HepG2 (cell line): ENCODE measurements around the gene GNG7. TPM values are rescaled to one million over a fixed set of nuclear protein-coding genes. Genes with fewer than 3 reads are reported as not detected.

Experiments used
- ARID4A ChIP-seq: sonication (generic); formaldehyde crosslinking; IDR thresholded peaks from 2 replicates; pipeline ENCODE4 v1.5.0; 2020; ENCODE audit warnings: mild to moderate bottlenecking, missing genetic modification reagents, borderline replicate concordance
- ARID5B ChIP-seq: IDR thresholded peaks from 2 replicates; pipeline ENCODE4 v1.4.0; 2020; ENCODE audit warnings: mild to moderate bottlenecking, missing genetic modification reagents
- BRF2 ChIP-seq: sonication (generic); formaldehyde crosslinking; IDR thresholded peaks from 2 replicates; pipeline ENCODE4 v1.8.1; 2022; ENCODE audit warnings: mild to moderate bottlenecking, missing genetic modification reagents
- HOXD1 ChIP-seq: sonication (generic); formaldehyde crosslinking; IDR thresholded peaks from 2 replicates; pipeline ENCODE4 v1.5.0; 2020; ENCODE audit warnings: missing genetic modification reagents
- MLX ChIP-seq: IDR thresholded peaks from 2 replicates; pipeline ENCODE4 v1.6.1; 2016
- PAF1 ChIP-seq: IDR thresholded peaks from 2 replicates; pipeline ENCODE4 v1.6.1; 2016; ENCODE audit warnings: missing genetic modification reagents, missing compliant biosample characterization
- RFX5 ChIP-seq: IDR thresholded peaks from 2 replicates; pipeline ENCODE4 v1.6.1; 2011; ENCODE audit warnings: low read depth, low read length, improper control_type of control experiment
- RNF219 ChIP-seq: sonication (generic); formaldehyde crosslinking; IDR thresholded peaks from 2 replicates; pipeline ENCODE4 v1.5.0; 2020; ENCODE audit warnings: mild to moderate bottlenecking, missing genetic modification reagents
- TFDP1 ChIP-seq: IDR thresholded peaks from 2 replicates; pipeline ENCODE4 v1.6.1; 2016; ENCODE audit warnings: missing compliant biosample characterization, missing genetic modification reagents, borderline replicate concordance
- TFDP2 ChIP-seq: sonication (generic); formaldehyde crosslinking; IDR thresholded peaks from 2 replicates; pipeline ENCODE4 v1.4.0; 2020; ENCODE audit warnings: missing genetic modification reagents
- TOPORS ChIP-seq: sonication (generic); formaldehyde crosslinking; IDR thresholded peaks from 2 replicates; pipeline ENCODE4 v1.8.0; 2023; ENCODE audit warnings: mild to moderate bottlenecking, missing genetic modification reagents
- ZKSCAN1 ChIP-seq: fragments of 150-350 bp; IDR thresholded peaks from 2 replicates; pipeline ENCODE4 v1.6.1; 2014; ENCODE audit warnings: low read length
- ZNF629 ChIP-seq: sonication (generic); formaldehyde crosslinking; conservative IDR thresholded peaks from 2 replicates; pipeline ENCODE4 v1.5.0; 2020; ENCODE audit warnings: missing genetic modification reagents
- ZNF644 ChIP-seq: IDR thresholded peaks from 2 replicates; pipeline ENCODE4 v1.6.1; 2016; ENCODE audit warnings: low read depth
- polyA plus RNA-seq, 8 experiments: library from polyadenylated mRNA; depleted of rRNA in 3 of 8; stranded (reverse) in 7 of 8; unstranded in 1 of 8; fragments of >200 nt; fragmentation: Illumina TruSeq in 4 of 8; extraction: Trizol in 4 of 8; gene quantifications; 2 replicates each; pipeline versions ENCODE4 v1.2.1 to v1.2.3, GENCODE V29; 2011 to 2016; ENCODE audit warnings: low read depth in 4 of 8, missing spikeins in 1 of 8, mixed read lengths in 1 of 8; ENCODE audit not compliant: insufficient read depth in 1 of 8
- total RNA-seq, 5 experiments: library from RNA; depleted of rRNA; stranded (reverse); fragments of >200 nt; fragmentation: Illumina TruSeq; extraction: Trizol; gene quantifications; 2 replicates each; pipeline ENCODE4 v1.2.3, GENCODE V29; 2016; ENCODE audit warnings: low read depth in 1 of 5

Gene GNG7
- total and polyA plus RNA-seq, 2 of the 13 experiments (the other 11 are each of a cell fraction or from before 2014, with no cell fraction given): 1.4 to 3.3 TPM

GRCh38 chr19:2494447-2495129, 207.9 kb downstream of the GNG7 start (continued):
- TF ChIP-seq RNF219: no peak
- TF ChIP-seq ZKSCAN1: 0 out of 2 replicates have a peak, but pooled peaks have one; percentile 14
- TF ChIP-seq RFX5: no peak
- TF ChIP-seq ARID4A (CRISPR knock-in tag): peak; percentile 37
- no peak for TF ChIP-seq MLX
- no peak for TF ChIP-seq BRF2 (CRISPR knock-in tag)
- TF ChIP-seq TFDP2 (CRISPR knock-in tag): peak; percentile 43; the same call in 1 of the 2 replicates
- TF ChIP-seq PAF1 (CRISPR knock-in tag): no peak
- TF ChIP-seq ARID5B: no peak; the same call in 1 of the 2 replicates
- TF ChIP-seq ZNF629 (CRISPR knock-in tag): no peak
- TF ChIP-seq TOPORS: no peak
- TF ChIP-seq ZNF644 (CRISPR knock-in tag): no peak
- 0 out of 2 replicates have a peak, but pooled peaks have one; percentile 9 for TF ChIP-seq TFDP1 (CRISPR knock-in tag)
- no peak for TF ChIP-seq HOXD1 (CRISPR knock-in tag)
